Mesenchymal stem cell (in vitro differentiated cells and primary cell): ENCODE data around the gene ANGPT4.
A peak's percentile ranks its signal among the peaks of the same experiment; 100 is the strongest.

Experiments used
- DNase-seq: peaks from one replicate; pipeline ENCODE4 v3.0.0-alpha.2; 2013
- H2AFZ ChIP-seq: one replicate; pipeline ENCODE4 v1.6.1; 2013; ENCODE audit warnings: low read depth, mild to moderate bottlenecking, control low read depth, inconsistent platforms, low read length, moderate library complexity
- H2AK5ac ChIP-seq: 2 replicates; pipeline ENCODE4 v1.6.1; 2013; ENCODE audit warnings: low read length, moderate library complexity, mild to moderate bottlenecking, inconsistent platforms; ENCODE audit not compliant: severe bottlenecking
- H2BK120ac ChIP-seq: one replicate; pipeline ENCODE4 v1.6.1; 2013; ENCODE audit warnings: low read depth, mild to moderate bottlenecking, inconsistent platforms, low read length, moderate library complexity
- H2BK12ac ChIP-seq, 2 experiments: one replicate each; pipeline ENCODE4 v1.6.1; 2013; ENCODE audit warnings: inconsistent platforms in 2 of 2, low read length in 2 of 2, mild to moderate bottlenecking in 2 of 2, moderate library complexity in 2 of 2, control low read depth in 1 of 2
- H2BK15ac ChIP-seq: one replicate; pipeline ENCODE4 v1.6.1; 2013; ENCODE audit warnings: mild to moderate bottlenecking, low read depth, inconsistent platforms; ENCODE audit not compliant: poor library complexity, severe bottlenecking
- H2BK5ac ChIP-seq: 2 replicates; pipeline ENCODE4 v1.6.1; 2013; ENCODE audit warnings: low read depth, mild to moderate bottlenecking, low read length, control low read depth, inconsistent platforms; ENCODE audit not compliant: poor library complexity, severe bottlenecking
- H3K14ac ChIP-seq, 2 experiments: one replicate each; pipeline ENCODE4 v1.6.1; 2013; ENCODE audit warnings: inconsistent platforms in 2 of 2, low read length in 2 of 2, control low read depth in 1 of 2, mild to moderate bottlenecking in 1 of 2, moderate library complexity in 1 of 2
- H3K18ac ChIP-seq, 2 experiments: one replicate each; pipeline ENCODE4 v1.6.1; 2013; ENCODE audit warnings: inconsistent platforms in 2 of 2, low read length in 2 of 2, control low read depth in 1 of 2, low read depth in 1 of 2, mild to moderate bottlenecking in 1 of 2
- H3K23ac ChIP-seq, 2 experiments: one replicate each; pipeline ENCODE4 v1.6.1; 2013; ENCODE audit warnings: inconsistent platforms in 2 of 2, low read length in 2 of 2, mild to moderate bottlenecking in 2 of 2, moderate library complexity in 2 of 2, control low read depth in 1 of 2
- H3K27ac ChIP-seq: 2 replicates; pipeline ENCODE4 v1.5.1; 2013; ENCODE audit warnings: mild to moderate bottlenecking, moderate library complexity, low read length, control low read depth, inconsistent platforms; ENCODE audit not compliant: poor library complexity, severe bottlenecking
- H3K27me3 ChIP-seq, 2 experiments: 2 replicates each; pipeline versions ENCODE4 v1.6.1 to v1.7.0; 2013; ENCODE audit warnings: low read length in 2 of 2, mild to moderate bottlenecking in 2 of 2, moderate library complexity in 2 of 2, control low read depth in 1 of 2, inconsistent platforms in 1 of 2; ENCODE audit not compliant: control insufficient read depth in 1 of 2, insufficient read depth in 1 of 2
- H3K36me3 ChIP-seq, 2 experiments: 2 replicates each; pipeline versions ENCODE4 v1.6.1 to v1.7.0; 2013; ENCODE audit warnings: low read length in 2 of 2, control low read depth in 1 of 2, inconsistent platforms in 1 of 2, low read depth in 1 of 2, mild to moderate bottlenecking in 1 of 2; ENCODE audit not compliant: insufficient read depth in 2 of 2, control insufficient read depth in 1 of 2
- H3K4ac ChIP-seq, 2 experiments: one replicate each; pipeline ENCODE4 v1.6.1; 2013; ENCODE audit warnings: inconsistent platforms in 2 of 2, low read length in 2 of 2, mild to moderate bottlenecking in 2 of 2, moderate library complexity in 2 of 2, control low read depth in 1 of 2, low read depth in 1 of 2
- H3K4me1 ChIP-seq: 2 replicates; pipeline ENCODE4 v1.6.1; 2013; ENCODE audit warnings: low read depth, low read length, control low read depth; ENCODE audit not compliant: control insufficient read depth, insufficient read depth
- H3K4me2 ChIP-seq: 2 replicates; pipeline ENCODE4 v1.6.1; 2013; ENCODE audit warnings: low read length, mild to moderate bottlenecking, inconsistent platforms; ENCODE audit not compliant: poor library complexity, severe bottlenecking
- H3K4me3 ChIP-seq, 2 experiments: 2 replicates each; pipeline versions ENCODE4 v1.5.1 to v1.7.0; 2013; ENCODE audit warnings: low read length in 2 of 2, mild to moderate bottlenecking in 2 of 2, control low read depth in 1 of 2, low read depth in 1 of 2; ENCODE audit not compliant: insufficient read depth in 1 of 2
- H3K79me1 ChIP-seq: replicated peaks from 2 replicates; pipeline ENCODE4 v1.6.1; 2013; ENCODE audit warnings: mild to moderate bottlenecking, control low read depth, low read length, inconsistent platforms; ENCODE audit not compliant: poor library complexity, severe bottlenecking
- H3K9ac ChIP-seq: 2 replicates; pipeline ENCODE4 v1.7.0; 2013; ENCODE audit warnings: mild to moderate bottlenecking, low read length, moderate library complexity
- H3K9me3 ChIP-seq: 2 replicates; pipeline ENCODE4 v1.7.0; 2013; ENCODE audit warnings: mild to moderate bottlenecking, low read length; ENCODE audit not compliant: control insufficient read depth
- H4K8ac ChIP-seq: one replicate; pipeline ENCODE4 v1.6.1; 2013; ENCODE audit warnings: inconsistent platforms, mild to moderate bottlenecking, low read length, moderate library complexity
- H4K91ac ChIP-seq: one replicate; pipeline ENCODE4 v1.6.1; 2013; ENCODE audit warnings: mild to moderate bottlenecking, low read length, inconsistent platforms
- WGBS: methylation state at CpG from one replicate; pipeline ENCODE4 v1.1.7; 2013; ENCODE audit warnings: mixed read lengths; 5-methylcytosine and 5-hydroxymethylcytosine counted together

The ANGPT4 gene

DNA sequence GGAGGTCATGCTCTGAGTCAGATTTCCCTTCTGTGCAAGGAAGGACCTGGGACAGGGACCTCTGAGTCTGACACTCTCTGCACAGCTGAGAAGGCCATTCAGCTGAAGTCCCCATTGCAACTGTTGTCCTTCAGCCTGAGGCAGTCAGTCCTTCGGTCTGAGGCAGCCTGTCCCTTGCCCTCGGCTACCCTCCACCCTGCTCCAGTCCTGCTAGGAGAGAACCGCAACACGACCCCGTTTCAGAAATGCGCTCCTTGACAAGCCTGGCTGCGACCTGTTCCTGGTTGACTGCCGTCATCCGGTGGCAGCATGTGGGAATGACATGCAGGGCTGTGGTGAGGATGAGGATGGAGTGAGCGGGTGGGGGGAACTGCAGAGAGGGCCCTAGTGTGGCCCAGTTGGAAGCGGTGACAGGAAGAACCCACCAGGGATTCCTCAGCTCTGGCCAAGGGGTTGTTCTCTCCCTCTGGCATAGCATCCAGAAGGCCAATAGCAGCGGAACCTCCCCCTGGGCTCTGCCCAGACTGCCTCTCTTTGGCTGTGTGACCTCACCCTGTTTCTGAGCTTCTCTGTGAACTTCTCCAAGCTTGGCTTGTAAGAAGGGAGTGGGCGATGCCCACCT is 40.3 kb upstream of the ANGPT4 start:
- H4K8ac ChIP-seq: no peak overlapping the region
- H3K27me3 ChIP-seq: peaks cover 11 to 55% of the 10 kb centered on the region in 2 experiments
- no peak overlapping the region for H2BK120ac ChIP-seq
- H3K36me3 ChIP-seq: no peaks in the 10 kb centered on the region
- no peaks in the 10 kb centered on the region for H3K9me3 ChIP-seq
- H2BK15ac ChIP-seq: no peak overlapping the region
- no peak overlapping the region for H4K91ac ChIP-seq
- no peak overlapping the region for H2BK12ac ChIP-seq
- H3K4me1 ChIP-seq: peaks cover 3% of the 10 kb centered on the region
- H2AK5ac ChIP-seq: no peak overlapping the region
- no peak overlapping the region for H3K18ac ChIP-seq
- no peak overlapping the region for H3K4me3 ChIP-seq
- no peak overlapping the region for H3K9ac ChIP-seq
- H3K14ac ChIP-seq: no peak overlapping the region
- peak; percentile 64 for DNase-seq
- H3K4ac ChIP-seq: no peak overlapping the region
- H3K4me2 ChIP-seq: no peak overlapping the region
- no peaks in the 10 kb centered on the region for H3K79me1 ChIP-seq
- no peak overlapping the region for H2AFZ ChIP-seq
- no peak overlapping the region for H3K27ac ChIP-seq
- 15% methylated on average over 13 of the region's 13 CpGs for WGBS
- no peak overlapping the region for H3K23ac ChIP-seq
- H2BK5ac ChIP-seq: no peak overlapping the region

DNA sequence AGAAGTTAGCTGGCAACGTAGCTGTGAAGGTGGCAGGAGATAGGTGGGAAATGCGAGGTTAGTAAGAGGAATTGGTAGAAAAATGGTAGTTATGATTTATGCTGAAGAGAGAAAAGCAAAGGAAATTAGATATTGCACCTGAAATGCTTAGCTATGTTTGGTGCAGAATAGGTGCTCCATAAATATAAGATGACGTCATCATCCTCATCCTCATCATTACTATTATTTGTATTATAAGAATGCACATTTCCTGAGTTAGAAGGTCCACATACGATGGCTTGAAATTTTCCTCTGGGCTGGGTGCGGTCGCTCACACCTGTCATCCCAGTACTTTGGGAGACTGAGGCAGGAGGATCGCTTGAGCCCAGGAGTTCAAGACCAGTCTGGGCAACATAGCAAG is 39.5 kb upstream of the ANGPT4 start:
- Histone ChIP-seq H4K8ac (no peak overlapping the region), H2BK12ac (no peak overlapping the region), H2BK5ac (no peak overlapping the region), H3K27ac (no peak overlapping the region), H2AK5ac (no peak overlapping the region), H3K79me1 (no peaks in the 10 kb centered on the region), H3K14ac (no peak overlapping the region), H2AFZ (no peak overlapping the region), H3K18ac (no peak overlapping the region), H3K4me1 (peaks cover 3% of the 10 kb centered on the region), H3K4me3 (no peak overlapping the region), H3K4me2 (no peak overlapping the region), H3K36me3 (no peaks in the 10 kb centered on the region), H3K9ac (no peak overlapping the region), H3K27me3 (peaks cover 11 to 50% of the 10 kb centered on the region in 2 experiments), H2BK120ac (no peak overlapping the region), H4K91ac (no peak overlapping the region), H3K4ac (no peak overlapping the region), H3K9me3 (no peaks in the 10 kb centered on the region), H3K23ac (no peak overlapping the region), H2BK15ac (no peak overlapping the region)
- 92% methylated on average over 5 of the region's 7 CpGs for WGBS
- no peak for DNase-seq

DNA sequence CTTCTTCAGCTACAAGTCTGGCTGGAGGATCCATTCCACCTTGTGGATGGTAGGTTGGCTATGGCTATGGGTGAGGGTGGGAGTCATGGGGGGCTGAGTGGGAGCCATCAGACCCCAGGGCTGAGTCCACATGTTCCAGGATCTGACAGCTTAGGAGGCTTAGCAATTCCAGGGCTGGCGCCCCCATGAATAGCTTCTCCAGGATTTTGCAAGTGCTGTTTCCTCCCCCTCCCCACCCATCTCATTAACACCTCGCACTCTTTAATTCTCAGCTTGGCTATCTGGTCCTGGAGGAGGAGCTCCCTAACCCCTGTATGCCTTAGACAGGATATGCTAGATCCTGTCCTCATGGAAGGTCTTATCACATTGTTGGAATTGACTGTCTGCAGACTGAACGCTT is 39.0 kb upstream of the ANGPT4 start:
- no peaks in the 10 kb centered on the region for H3K36me3 ChIP-seq
- H3K4me3 ChIP-seq: no peak overlapping the region
- H3K27me3 ChIP-seq: peaks cover 11 to 48% of the 10 kb centered on the region in 2 experiments
- peaks cover 2% of the 10 kb centered on the region for H3K4me1 ChIP-seq
- no peak overlapping the region for H3K14ac ChIP-seq
- H2BK15ac ChIP-seq: no peak overlapping the region
- H2AFZ ChIP-seq: no peak overlapping the region
- 40% methylated on average over 3 of the region's 3 CpGs for WGBS
- H2BK12ac ChIP-seq: no peak overlapping the region
- no peak overlapping the region for H2BK5ac ChIP-seq
- no peaks in the 10 kb centered on the region for H3K9me3 ChIP-seq
- no peak overlapping the region for H2AK5ac ChIP-seq
- no peak overlapping the region for H2BK120ac ChIP-seq
- H3K9ac ChIP-seq: no peak overlapping the region
- no peak overlapping the region for H3K4me2 ChIP-seq
- no peak overlapping the region for H4K8ac ChIP-seq
- no peak overlapping the region for H3K27ac ChIP-seq
- H4K91ac ChIP-seq: no peak overlapping the region
- no peak overlapping the region for H3K23ac ChIP-seq
- H3K18ac ChIP-seq: no peak overlapping the region
- no peaks in the 10 kb centered on the region for H3K79me1 ChIP-seq
- DNase-seq: no peak
- H3K4ac ChIP-seq: no peak overlapping the region

DNA sequence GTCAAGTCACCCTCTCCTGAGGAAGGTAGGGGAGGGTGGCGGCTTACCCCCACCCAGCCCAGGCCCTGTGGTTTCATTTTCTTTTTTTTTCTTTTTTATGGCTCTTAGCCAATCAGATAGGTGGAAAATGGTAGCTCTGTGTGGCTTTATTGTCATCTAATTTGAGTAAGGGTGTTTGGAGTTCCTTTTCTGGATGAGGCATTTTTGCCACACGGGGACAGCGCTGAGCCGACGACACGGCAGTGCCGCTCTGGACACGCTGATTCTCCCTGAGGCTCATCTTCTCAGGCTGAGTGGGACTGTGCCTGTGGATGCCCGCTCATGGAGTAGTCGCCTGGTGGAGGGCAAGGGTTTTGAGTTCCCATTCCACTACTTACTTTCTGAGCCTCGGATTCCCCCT is 37.6 kb upstream of the ANGPT4 start:
- no peak overlapping the region for H2AK5ac ChIP-seq
- H3K4me3 ChIP-seq: no peak overlapping the region
- no peak overlapping the region for H3K4me2 ChIP-seq
- no peak overlapping the region for H4K8ac ChIP-seq
- DNase-seq: no peak
- no peaks in the 10 kb centered on the region for H3K36me3 ChIP-seq
- H2AFZ ChIP-seq: no peak overlapping the region
- H3K23ac ChIP-seq: no peak overlapping the region
- H3K4ac ChIP-seq: no peak overlapping the region
- no peak overlapping the region for H3K18ac ChIP-seq
- H4K91ac ChIP-seq: no peak overlapping the region
- H3K9ac ChIP-seq: no peak overlapping the region
- no peaks in the 10 kb centered on the region for H3K9me3 ChIP-seq
- peaks cover 2% of the 10 kb centered on the region for H3K4me1 ChIP-seq
- H2BK12ac ChIP-seq: no peak overlapping the region
- H3K27me3 ChIP-seq: peaks cover 9 to 45% of the 10 kb centered on the region in 2 experiments
- no peaks in the 10 kb centered on the region for H3K79me1 ChIP-seq
- no peak overlapping the region for H2BK5ac ChIP-seq
- 53% methylated on average over 9 of the region's 11 CpGs for WGBS
- no peak overlapping the region for H2BK15ac ChIP-seq
- no peak overlapping the region for H2BK120ac ChIP-seq
- no peak overlapping the region for H3K27ac ChIP-seq
- no peak overlapping the region for H3K14ac ChIP-seq
